ENCODE measurements around the gene SREK1IP1.

The SREK1IP1 gene

GRCh38 chr5:64771736-64772135 is 3.2 kb upstream of the SREK1IP1 start:
- no peak overlapping the region for H3K4me3 ChIP-seq (ENCODE audit: low read depth, low read length)
- no peak for TF ChIP-seq CTCF (IDR thresholded peaks at IDR 0.05; ENCODE audit: low read depth, low read length)
- H3K27ac ChIP-seq: no peak overlapping the region
- DNase-seq: no peak
- H3K9me3 ChIP-seq (ENCODE audit: severe bottlenecking): no peaks in the 10 kb centered on the region
- H3K27me3 ChIP-seq (ENCODE audit: insufficient read depth, low read depth, severe bottlenecking): no peaks in the 10 kb centered on the region
- H3K36me3 ChIP-seq: peaks cover 12% of the 10 kb centered on the region

GRCh38 chr5:64769855-64770254 is 1.4 kb upstream of the SREK1IP1 start:
- Histone ChIP-seq H3K9me3 (ENCODE audit: severe bottlenecking) (no peaks in the 10 kb centered on the region), H3K27ac (no peak overlapping the region), H3K36me3 (peaks cover 15% of the 10 kb centered on the region), H3K4me3 (ENCODE audit: low read depth, low read length) (peak overlapping the region; percentile 85), H3K27me3 (ENCODE audit: insufficient read depth, low read depth, severe bottlenecking) (no peaks in the 10 kb centered on the region)
- no peak for TF ChIP-seq CTCF (IDR thresholded peaks at IDR 0.05; ENCODE audit: low read depth, low read length)
- no peak for DNase-seq

- Histone ChIP-seq H3K27ac (peak overlapping the region; percentile 94), H3K27me3 (ENCODE audit: insufficient read depth, low read depth, severe bottlenecking) (no peaks in the 10 kb centered on the region), H3K4me3 (ENCODE audit: low read depth, low read length) (peak overlapping the region; percentile 85), H3K36me3 (peaks cover 21% of the 10 kb centered on the region), H3K9me3 (ENCODE audit: severe bottlenecking) (no peaks in the 10 kb centered on the region)
- DNase-seq: peak; percentile 9
- TF ChIP-seq CTCF (IDR thresholded peaks at IDR 0.05; ENCODE audit: low read depth, low read length): no peak
Observed at GRCh38 chr5:64767959-64768357, 533 bp downstream of the SREK1IP1 start.

GRCh38 chr5:64766941-64767340 is 1.6 kb downstream of the SREK1IP1 start:
- H3K36me3 ChIP-seq: peaks cover 21% of the 10 kb centered on the region
- H3K9me3 ChIP-seq (ENCODE audit: severe bottlenecking): no peaks in the 10 kb centered on the region
- H3K27ac ChIP-seq: no peak overlapping the region
- no peak for DNase-seq
- H3K4me3 ChIP-seq (ENCODE audit: low read depth, low read length): no peak overlapping the region; the same call in 1 of the 2 replicates
- H3K27me3 ChIP-seq (ENCODE audit: insufficient read depth, low read depth, severe bottlenecking): no peaks in the 10 kb centered on the region
- TF ChIP-seq CTCF (IDR thresholded peaks at IDR 0.05; ENCODE audit: low read depth, low read length): no peak

GRCh38 chr5:64765804-64766504 is 2.5 kb downstream of the SREK1IP1 start:
- peaks cover 21% of the 10 kb centered on the region for H3K36me3 ChIP-seq
- H3K27me3 ChIP-seq (ENCODE audit: insufficient read depth, low read depth, severe bottlenecking): no peaks in the 10 kb centered on the region
- H3K4me3 ChIP-seq (ENCODE audit: low read depth, low read length): no peak overlapping the region
- no peak for DNase-seq
- no peaks in the 10 kb centered on the region for H3K9me3 ChIP-seq (ENCODE audit: severe bottlenecking)
- TF ChIP-seq CTCF (IDR thresholded peaks at IDR 0.05; ENCODE audit: low read depth, low read length): no peak
- H3K27ac ChIP-seq: no peak overlapping the region

All from WERI-Rb-1 (cell line).